Endothelial cell (in vitro differentiated cells): ENCODE results near the gene IL12B. TPM values are rescaled to one million over a fixed set of nuclear protein-coding genes. Genes with fewer than 3 reads are reported as not detected.

ENCODE experiments used
- DNase-seq: peaks from one replicate; pipeline ENCODE4 v3.0.0; 2021; ENCODE audit warnings: low spot score
- H3K27ac Mint-ChIP-seq: one replicate; pipeline ENCODE4 v1.8.0; 2021; ENCODE audit warnings: mixed read lengths, inconsistent platforms; ENCODE audit not compliant: unreplicated experiment
- H3K27me3 Mint-ChIP-seq: one replicate; pipeline ENCODE4 v1.8.0; 2021; ENCODE audit warnings: mild to moderate bottlenecking, moderate library complexity, mixed read lengths, inconsistent platforms; ENCODE audit not compliant: unreplicated experiment
- H3K36me3 Mint-ChIP-seq: one replicate; pipeline ENCODE4 v1.8.0; 2021; ENCODE audit warnings: mild to moderate bottlenecking, low read depth, mixed read lengths, inconsistent platforms; ENCODE audit not compliant: unreplicated experiment
- H3K4me1 Mint-ChIP-seq: one replicate; pipeline ENCODE4 v1.8.0; 2021; ENCODE audit warnings: mild to moderate bottlenecking, mixed read lengths, inconsistent platforms; ENCODE audit not compliant: unreplicated experiment
- H3K4me3 Mint-ChIP-seq: one replicate; pipeline ENCODE4 v1.8.0; 2021; ENCODE audit warnings: mild to moderate bottlenecking, mixed read lengths, inconsistent platforms; ENCODE audit not compliant: unreplicated experiment
- H3K9me3 Mint-ChIP-seq: one replicate; pipeline ENCODE4 v1.8.0; 2021; ENCODE audit warnings: mixed read lengths, inconsistent platforms; ENCODE audit not compliant: unreplicated experiment
- total RNA-seq: library from RNA; stranded (reverse); fragmentation: NEBNext Ultra II Directional; extraction: Animal tissue kit (Norgen Biotek cat#: 25700); gene quantifications from one replicate; pipeline ENCODE4 v1.2.1, GENCODE V29; 2021; ENCODE audit not compliant: unreplicated experiment
- TF ChIP-seq, protein P1 (sequence below): fragments of 200-600 bp; sonication (generic); IDR thresholded peaks from one replicate; pipeline ENCODE4 v1.5.0; 2021; ENCODE audit warnings: antibody characterized with exemption; ENCODE audit not compliant: unreplicated experiment

The IL12B gene
- total RNA-seq, 1 donor from 2014 or later = not detected

DNA sequence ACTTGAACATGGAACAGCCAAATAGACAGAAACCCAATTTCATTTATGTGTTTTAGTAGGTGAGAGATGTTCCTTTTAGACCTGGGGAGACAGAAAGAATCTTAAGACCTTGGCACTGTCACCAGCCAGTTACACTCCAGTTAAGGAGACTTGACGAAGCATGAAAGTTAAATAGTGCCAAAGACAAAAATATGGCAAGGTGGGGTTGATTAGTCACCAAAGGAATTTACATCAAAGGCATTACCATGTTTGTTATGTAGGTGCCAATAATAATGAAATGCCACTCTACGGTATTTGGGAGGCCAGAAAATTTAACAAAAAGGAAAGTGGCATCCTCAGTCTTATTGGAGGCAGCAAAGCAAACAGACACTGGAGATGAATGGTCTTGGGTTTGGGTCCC, 9.2 kb upstream of the IL12B start:
- Mint-ChIP-seq H3K4me3 (no peak overlapping the region), H3K36me3 (no peaks in the 10 kb centered on the region), H3K27me3 (peaks cover 2% of the 10 kb centered on the region), H3K27ac (no peak overlapping the region), H3K4me1 (no peaks in the 10 kb centered on the region), H3K9me3 (no peaks in the 10 kb centered on the region)
- TF ChIP-seq, protein P1, sequence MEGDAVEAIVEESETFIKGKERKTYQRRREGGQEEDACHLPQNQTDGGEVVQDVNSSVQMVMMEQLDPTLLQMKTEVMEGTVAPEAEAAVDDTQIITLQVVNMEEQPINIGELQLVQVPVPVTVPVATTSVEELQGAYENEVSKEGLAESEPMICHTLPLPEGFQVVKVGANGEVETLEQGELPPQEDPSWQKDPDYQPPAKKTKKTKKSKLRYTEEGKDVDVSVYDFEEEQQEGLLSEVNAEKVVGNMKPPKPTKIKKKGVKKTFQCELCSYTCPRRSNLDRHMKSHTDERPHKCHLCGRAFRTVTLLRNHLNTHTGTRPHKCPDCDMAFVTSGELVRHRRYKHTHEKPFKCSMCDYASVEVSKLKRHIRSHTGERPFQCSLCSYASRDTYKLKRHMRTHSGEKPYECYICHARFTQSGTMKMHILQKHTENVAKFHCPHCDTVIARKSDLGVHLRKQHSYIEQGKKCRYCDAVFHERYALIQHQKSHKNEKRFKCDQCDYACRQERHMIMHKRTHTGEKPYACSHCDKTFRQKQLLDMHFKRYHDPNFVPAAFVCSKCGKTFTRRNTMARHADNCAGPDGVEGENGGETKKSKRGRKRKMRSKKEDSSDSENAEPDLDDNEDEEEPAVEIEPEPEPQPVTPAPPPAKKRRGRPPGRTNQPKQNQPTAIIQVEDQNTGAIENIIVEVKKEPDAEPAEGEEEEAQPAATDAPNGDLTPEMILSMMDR = no peak
- no peak for DNase-seq

DNA sequence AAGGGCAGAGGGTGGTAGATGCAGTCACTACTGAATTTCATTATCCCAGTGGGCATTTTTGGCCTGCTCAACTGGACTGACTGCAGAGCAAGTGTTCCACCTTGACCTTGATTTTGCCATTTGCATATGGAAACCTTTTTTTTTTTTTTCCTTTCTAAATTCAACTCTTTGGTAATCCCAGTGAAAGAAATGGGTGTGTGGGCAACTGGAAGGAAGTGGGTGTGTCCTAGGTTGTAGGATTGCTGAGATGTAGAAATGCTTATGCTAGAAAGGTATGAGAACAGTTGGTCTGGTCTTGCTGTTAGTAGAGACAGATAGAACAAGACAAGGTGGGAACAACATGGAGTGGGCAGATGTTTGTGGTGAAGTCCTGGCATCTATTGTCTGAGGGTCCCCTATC, 7.8 kb upstream of the IL12B start:
- Mint-ChIP-seq H3K27me3 (peaks cover 2% of the 10 kb centered on the region), H3K4me3 (no peak overlapping the region), H3K9me3 (no peaks in the 10 kb centered on the region), H3K4me1 (no peaks in the 10 kb centered on the region), H3K36me3 (no peaks in the 10 kb centered on the region), H3K27ac (no peak overlapping the region)
- TF ChIP-seq, protein P1 = no peak
- no peak for DNase-seq

DNA sequence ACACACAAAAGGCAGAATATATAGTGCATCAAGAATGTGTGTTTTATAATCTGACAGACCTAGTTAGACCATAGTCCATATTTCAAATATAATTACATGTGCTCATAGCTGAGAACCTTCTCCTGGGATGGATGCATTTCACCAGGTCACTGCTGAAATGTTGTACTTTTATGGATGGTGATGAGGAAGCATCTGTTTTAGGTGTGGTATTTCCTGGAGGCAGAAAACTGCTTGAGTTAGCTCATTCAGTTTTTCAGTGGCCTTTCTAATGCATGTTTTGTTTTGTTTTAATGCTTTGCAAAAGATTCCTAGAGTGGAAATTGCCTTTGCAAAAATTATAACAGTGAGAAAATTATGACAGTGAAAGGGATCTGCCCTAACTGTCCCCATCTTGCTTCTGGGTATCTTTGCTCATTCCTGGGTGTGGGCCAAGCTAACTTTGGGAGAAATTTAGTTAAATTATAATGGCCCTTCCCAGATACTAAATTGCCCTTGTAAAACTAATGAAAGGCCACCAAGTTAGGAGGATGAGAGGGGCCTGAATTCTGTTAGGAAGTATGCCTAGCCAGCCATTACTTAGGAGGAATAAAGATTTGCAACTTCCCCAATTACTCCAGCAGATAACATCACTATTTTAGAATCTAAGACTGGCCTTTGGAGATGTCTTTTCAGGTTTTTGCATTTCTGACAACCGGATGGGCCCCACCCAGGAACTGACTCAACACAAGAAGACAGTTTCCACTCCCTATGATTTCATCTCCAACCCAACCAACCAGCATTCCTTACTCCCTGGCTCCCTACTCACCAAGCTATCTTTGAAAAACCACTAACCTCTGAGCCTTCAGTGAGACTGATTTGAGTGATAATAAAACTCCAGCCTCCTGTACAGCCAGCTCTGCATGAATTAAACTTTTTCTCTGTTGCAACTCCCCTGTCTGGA, 7.0 kb upstream of the IL12B start:
- Mint-ChIP-seq H3K4me1 (no peaks in the 10 kb centered on the region), H3K27ac (no peak overlapping the region), H3K9me3 (no peaks in the 10 kb centered on the region), H3K4me3 (no peak overlapping the region), H3K27me3 (peaks cover 2% of the 10 kb centered on the region), H3K36me3 (no peaks in the 10 kb centered on the region)
- DNase-seq = no peak
- TF ChIP-seq, protein P1 = no peak

DNA sequence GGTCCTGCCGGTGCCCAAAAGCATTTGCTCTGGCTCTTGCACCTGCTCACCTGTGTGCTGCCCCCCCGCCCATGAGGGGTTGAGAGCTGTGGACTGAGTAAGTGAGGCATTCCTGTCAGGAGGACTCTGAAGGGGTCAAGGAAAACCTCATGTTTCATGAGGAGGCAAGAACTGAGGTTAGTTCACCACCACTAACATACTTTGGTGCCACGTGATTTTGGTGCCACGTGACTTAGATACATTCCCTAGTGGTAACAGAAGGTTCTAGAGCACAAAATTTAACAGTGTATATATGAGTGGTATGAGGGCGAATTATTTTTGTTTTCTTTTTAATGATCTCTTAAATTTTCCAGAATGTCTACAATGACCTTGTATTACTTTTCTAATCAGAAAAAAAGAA, 6.3 kb upstream of the IL12B start:
- Mint-ChIP-seq H3K36me3 (no peaks in the 10 kb centered on the region), H3K9me3 (no peaks in the 10 kb centered on the region), H3K27me3 (peaks cover 2% of the 10 kb centered on the region), H3K4me3 (no peak overlapping the region), H3K27ac (no peak overlapping the region), H3K4me1 (no peaks in the 10 kb centered on the region)
- TF ChIP-seq, protein P1 = no peak
- DNase-seq = no peak

- TF ChIP-seq, protein P1 = no peak
These were observed 3.2 kb upstream of the IL12B start for GRCh38 chr5:159333545-159333925.

More at GRCh38 chr5:159333545-159333925, 3.2 kb upstream of the IL12B start:
- no peak overlapping the region for H3K27ac Mint-ChIP-seq
- H3K36me3 Mint-ChIP-seq = no peaks in the 10 kb centered on the region
- DNase-seq = no peak
- peaks cover 2% of the 10 kb centered on the region for H3K27me3 Mint-ChIP-seq
- no peak overlapping the region for H3K4me3 Mint-ChIP-seq
- H3K9me3 Mint-ChIP-seq = no peaks in the 10 kb centered on the region
- H3K4me1 Mint-ChIP-seq = no peaks in the 10 kb centered on the region
